ENCODE data around the gene ZDHHC7.

DNA sequence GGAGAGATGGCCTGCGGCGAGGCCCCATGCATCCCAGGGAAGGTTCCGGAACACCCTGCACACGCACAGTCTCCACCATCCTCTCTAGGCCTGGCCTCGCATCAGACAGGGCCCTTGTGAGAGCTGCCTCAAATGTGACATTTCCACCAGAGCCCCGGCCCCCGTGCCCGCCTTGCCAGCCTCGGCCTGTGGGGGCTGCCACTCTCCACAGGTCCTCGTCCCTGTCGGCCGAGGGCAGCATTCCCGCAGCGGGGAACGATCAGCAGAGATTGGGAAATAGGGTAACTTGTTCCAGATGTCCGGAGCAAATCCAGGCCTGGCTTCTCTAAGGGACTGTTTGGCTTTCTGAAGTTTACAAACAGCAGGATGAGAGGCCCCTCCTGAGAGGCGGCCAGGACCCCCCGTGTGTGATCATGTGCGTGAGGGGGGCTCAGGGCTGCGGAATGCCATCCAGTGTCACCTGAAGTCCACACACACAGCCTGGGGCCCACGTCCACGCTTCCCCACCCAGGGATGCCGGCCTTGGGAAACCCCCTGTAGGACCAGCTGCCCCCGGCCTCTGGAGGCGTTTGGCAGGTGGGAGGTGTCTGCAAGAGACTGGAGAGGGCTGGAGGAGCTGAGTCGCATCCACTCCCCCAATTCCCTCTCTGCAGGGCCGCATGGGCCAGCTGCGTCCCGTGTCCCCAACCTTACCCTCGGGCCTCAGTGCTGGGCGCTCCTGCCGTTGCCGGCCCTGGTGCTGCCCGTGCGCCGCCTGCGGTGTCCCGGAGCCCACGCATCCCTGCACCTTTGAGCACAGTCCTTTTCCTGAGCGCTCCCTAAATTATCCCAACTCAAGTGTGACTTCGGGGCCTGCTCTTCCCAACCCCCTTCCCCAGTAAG is 70.4 kb downstream of the ZDHHC7 start:
- TF ChIP-seq CTCF (IDR thresholded peaks at IDR 0.05) (no peak), ZFX (IDR thresholded peaks at IDR 0.05; ENCODE audit: borderline replicate concordance) (no peak)
